GM18505 (cell line): ENCODE measurements around the gene SLC15A3.
A peak's percentile ranks its signal among the peaks of the same experiment; 100 is the strongest.

ENCODE experiments used
- ATAC-seq: cut with Tn5 transposase; IDR thresholded peaks from one replicate; pipeline ENCODE4 v1.9.1; 2021; ENCODE audit not compliant: unreplicated experiment
- POLR2A ChIP-seq: IDR thresholded peaks from 4 replicates; pipeline ENCODE4 v1.6.1; 2011; ENCODE audit warnings: borderline replicate concordance; ENCODE audit not compliant: insufficient read depth, insufficient read length; ENCODE audit errors: extremely low read depth

SLC15A3 gene

DNA sequence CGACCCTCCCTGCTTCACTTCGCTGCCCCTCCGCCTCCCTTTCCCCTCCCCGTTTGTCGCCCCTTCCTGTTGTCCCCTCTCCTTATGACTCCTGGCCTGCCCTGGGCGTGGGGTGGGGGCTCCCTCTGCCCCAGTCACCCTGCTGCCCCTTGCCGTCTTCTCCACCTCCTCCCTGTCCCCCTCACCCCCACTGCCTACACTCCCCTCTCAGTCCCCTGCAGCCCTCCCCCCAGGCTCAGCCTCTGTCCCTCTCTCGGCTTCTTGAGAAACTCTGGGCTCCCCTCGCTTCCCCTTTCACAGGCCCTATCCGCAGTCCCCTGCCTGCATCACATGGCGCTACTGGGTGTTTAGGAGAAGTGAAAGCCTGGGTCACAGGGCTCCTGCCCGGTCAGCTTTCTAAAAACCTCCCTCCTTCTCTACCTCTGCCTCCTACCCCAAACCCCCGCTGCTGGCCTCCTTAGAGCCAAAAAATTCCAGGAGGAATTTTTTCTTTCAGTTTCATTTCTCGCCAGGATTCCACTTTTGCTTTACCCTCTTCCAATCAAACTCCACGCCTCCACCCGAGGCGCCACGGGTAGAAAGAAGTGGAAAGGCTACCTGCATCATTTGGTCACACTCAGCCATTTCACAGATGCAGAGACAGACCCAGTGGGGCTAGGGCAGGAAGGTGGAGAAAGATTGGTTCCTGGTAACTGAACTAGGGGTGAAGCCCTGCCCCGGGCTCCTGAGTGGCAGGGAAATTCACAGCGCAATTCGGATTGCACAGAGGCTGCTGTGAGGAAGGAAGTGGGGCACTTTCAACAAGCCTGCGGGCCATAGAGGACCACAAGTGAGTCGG, at the start of gene SLC15A3:
TSS of gene SLC15A3 (minus strand) at position 273 of the 838 bp plus-strand sequence. CDS start 625 bp downstream, outside the sequence.
- TF ChIP-seq POLR2A: peak; percentile 55
- peak; percentile 66 for ATAC-seq

DNA sequence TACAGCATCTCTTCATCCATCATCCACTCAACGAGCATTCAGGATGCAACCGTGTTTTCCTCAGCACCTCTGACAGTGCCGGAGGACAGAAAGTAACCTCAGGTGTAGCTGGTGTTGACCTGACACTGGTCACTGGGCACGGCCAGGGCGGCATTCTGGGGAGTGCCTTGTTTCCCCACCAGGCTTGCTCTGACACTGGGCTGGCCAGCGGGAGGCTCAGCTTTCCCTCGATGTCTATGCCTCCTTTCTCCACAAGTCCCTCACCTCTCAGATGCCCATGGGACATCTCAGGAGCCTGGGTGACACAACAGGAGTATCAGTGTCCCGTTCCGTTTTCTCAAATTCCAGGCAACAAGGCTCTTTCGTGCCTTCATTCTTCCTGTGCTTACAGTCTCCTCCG, 48.5 kb upstream of the SLC15A3 start:
- no peak for TF ChIP-seq POLR2A
- ATAC-seq: no peak

DNA sequence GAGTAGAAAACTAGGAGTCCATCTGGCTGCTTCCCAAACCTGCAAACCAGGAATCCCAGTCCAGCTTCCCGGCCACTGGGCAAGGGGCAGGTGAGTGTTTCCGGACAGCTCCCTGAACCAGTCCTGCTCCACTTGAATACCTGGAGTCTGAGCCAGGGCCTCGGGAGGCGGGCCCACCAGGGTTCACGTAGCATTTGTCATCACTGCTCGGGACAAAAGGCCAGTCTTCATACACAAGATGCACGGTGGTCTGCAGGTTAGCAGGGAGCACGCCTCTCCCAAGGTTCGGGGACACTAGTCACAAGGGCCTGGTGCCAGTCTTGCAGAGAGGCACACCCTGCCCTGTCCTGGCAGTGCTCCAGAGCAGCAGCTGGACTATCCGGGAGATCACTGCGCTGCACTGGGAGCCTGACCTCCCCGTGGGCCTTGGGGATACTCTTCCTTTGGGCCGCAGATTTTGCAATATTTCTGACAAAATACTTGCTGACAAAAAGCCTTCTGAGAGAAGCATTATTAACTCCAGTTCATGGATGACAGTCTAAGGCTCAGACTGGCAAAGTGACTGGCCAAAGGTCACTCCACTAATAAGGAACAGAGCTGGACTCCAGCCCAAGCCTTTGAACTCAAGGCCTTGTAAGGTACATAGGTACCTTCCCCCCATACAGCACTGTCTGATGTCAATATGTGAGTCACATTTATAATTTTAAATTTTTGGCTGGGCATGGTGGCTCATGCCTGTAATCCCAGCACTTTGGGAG, 44.6 kb upstream of the SLC15A3 start:
- ATAC-seq: no peak
- TF ChIP-seq POLR2A: no peak

DNA sequence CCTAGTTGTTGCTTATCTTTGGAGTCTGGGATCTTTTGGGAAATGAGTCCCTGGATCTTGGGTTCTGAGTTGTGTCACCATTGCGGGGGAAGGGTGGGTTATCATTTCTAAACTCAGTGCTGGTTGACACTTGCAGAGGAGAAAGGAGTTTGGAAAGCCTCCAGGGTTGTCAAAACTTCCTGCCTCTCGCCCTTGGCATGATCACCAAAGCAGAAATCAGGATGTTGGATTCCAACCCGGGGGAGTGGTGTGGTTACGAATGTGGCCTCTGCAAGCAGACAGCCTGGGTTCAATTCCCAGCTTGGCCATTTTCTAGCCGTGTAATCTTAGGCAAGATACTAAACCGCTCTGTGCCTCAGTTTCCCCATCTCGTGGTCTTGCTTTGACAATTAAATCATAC, 43.8 kb upstream of the SLC15A3 start:
- ATAC-seq: no peak
- no peak for TF ChIP-seq POLR2A

DNA sequence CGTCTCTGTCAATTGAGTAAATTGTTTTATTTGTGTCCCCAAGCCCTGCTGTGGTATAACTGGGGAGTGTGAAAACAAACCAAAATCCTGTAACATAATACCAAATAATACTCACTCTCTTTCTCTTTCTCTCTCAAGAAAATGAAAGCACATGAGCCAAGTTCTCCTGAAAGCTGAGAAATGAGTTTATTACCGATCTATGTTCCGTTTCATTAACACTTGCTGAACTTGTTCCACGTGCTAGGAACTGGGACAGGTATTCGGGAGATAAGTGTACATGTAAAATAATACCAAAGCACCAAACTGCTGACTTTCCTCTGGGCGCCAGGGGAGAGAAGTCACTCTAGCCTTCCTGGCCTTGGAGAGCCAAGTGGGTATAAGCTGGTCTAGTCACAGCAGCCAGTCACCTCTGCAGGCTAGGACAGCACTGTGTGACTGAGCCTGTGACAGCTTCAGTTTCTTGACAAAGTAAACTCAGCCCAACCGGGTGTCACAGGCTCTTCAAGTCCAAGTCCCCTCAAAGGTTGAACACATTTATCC, 42.6 kb upstream of the SLC15A3 start:
- ATAC-seq: no peak

DNA sequence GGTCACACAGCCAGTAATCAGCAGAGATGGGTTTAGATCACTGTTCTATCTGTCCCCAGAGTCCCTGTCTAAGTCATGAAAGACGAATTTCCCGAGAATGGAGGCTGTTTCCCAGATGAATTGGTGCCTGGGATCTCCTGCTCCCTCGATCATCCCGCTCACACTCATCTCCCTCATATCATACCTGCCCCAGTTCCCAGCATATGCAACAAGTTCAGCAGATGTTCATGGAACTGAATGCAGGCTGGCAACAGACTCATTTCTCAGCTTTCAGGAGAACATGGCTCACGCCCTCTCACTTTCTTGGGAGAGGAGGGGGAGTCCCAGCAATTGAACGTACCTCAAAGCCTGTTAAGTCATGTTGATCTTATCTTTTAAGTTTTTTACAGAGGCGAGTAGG, 41.6 kb upstream of the SLC15A3 start:
- no peak for ATAC-seq

More for the DNA sequence above, 42.6 kb upstream of the SLC15A3 start:
- no peak for TF ChIP-seq POLR2A

DNA sequence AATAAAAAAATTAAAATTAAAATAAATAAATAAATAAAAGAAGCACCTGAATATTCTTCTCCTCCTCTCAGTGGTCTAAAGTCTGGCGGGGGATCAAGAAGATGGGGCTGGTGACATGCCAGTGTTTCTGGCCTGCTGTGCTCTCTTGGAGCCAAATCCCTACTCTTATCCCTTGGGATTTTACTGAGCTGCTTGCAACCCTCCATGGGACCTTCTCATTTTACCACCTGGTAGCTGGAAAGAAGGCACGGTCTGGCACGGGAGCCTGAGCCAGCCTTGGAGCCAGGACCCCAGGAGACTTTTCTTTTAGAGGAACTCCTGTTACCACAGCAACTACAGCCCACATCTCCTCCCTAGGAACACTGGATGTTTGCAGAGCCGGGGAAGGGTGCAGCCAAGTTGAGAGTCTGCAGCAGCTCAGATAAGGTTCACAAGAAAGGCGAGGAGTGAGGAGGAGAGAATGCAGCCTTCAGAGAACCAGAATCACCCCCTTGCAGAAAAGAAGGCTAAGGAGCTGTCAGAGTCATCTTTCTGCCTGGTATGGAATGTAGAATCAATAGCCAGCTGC, 41.0 kb upstream of the SLC15A3 start:
- no peak for ATAC-seq
- no peak for TF ChIP-seq POLR2A

More for the DNA sequence above, 41.6 kb upstream of the SLC15A3 start:
- no peak for TF ChIP-seq POLR2A

DNA sequence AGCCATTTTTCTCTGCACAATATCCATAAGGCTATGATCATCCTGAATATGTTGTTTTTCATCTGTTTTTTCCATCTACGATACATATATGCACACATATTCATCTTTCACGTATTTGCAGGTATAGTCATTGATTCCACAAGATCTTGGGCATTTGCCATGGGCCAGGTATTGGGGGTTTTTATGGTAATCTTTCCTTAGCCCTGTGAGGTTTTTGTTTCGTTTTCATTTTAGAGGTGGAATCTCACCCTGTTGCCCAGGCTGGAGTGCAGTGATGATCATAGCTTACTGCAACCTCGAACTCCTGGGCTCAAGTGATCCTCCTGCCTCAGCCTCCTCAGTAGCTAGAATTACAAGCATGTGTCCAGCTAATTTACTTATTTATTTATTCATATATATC, 39.5 kb upstream of the SLC15A3 start:
- ATAC-seq: no peak
- TF ChIP-seq POLR2A: no peak

DNA sequence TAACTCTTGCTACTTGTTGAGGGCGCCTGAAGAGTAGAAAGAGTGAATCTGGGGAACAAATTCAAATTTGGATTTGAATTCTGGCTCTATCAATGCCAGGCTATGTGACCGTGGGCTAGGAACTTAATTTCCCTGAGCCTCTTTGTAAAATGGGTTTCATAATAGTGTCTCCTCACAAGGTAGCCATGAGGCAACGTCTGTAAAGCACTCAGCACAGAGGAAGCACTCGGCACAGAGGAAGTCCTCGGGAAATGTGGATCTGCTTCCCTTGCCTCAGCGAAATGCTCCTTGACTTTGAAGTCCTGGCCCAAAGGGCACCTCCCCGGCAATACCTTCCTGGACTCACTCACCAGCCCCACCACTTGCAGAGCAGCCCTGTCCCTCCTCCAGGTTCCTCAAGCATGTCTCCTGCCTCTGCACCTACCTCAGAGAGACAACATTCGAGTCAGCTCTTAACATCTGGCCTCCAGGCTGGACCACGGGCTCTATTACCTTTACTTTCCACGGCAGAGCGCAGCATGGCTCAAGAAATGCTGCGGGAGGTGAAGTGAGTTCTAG, 37.2 kb upstream of the SLC15A3 start:
- ATAC-seq: no peak
- no peak for TF ChIP-seq POLR2A

DNA sequence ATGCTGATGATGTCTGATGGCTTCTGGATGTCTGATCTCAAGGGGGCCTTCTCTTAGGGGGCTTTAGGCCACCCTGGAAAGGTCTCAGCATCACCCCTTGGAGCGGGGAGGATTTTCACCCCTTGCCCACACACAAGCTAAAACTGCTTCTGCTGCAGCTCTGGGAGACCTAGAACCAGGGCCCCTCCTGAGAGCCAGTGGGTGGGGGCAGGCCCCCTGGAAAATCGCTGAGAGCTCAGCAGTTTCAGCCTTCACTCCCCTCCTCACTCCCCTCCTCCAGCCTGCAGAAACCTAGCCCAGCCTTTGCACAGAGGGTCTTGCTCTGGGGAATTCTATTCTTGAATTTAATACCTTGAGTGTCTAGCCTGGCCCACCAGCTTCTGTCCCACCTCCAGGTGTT, 36.7 kb upstream of the SLC15A3 start:
- ATAC-seq: no peak
- no peak for TF ChIP-seq POLR2A

DNA sequence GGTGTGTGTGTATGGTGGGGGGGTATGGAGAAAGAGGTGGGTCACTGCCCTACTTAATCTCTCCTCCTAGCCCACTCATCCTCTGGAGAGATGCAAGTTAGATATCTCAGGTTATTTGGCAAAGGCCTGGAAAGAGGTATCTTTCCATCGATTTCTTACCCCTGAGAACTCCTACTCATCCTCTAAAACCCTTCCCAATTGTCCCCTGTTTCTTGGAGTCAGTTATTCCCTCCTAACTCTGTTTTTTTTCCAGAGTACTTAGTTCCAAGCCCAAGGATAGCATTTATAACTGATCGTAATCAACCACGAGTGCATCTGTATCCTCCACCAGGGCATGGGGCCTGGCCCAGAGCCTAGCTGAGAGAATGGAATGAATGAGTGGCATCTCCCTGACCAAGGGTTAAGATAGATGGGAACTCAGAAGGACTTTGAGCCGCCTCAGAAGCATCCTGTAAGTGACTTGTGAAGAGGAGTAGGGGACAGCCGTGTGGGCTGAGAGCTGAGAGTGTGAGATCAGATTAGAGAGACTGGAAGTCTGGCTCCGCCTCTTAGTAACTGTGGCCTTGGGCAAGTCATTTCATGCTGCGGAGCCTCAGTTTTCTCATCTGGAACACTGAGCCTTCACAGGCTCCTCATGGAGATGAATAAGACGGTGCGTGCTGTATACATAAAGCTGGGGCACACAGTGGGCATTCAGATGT, 35.8 kb upstream of the SLC15A3 start:
- no peak for TF ChIP-seq POLR2A
- no peak for ATAC-seq
